Mesendoderm (in vitro differentiated cells): ENCODE data around the gene RAB11FIP3.

ENCODE experiments used
- DNase-seq: peaks from one replicate; pipeline ENCODE4 v3.0.0; 2013
- H2AK5ac ChIP-seq: 2 replicates; pipeline ENCODE4 v1.6.1; 2013; ENCODE audit warnings: low read length, inconsistent platforms
- H2BK120ac ChIP-seq: 2 replicates; pipeline ENCODE4 v1.6.1; 2013; ENCODE audit warnings: low read depth, mild to moderate bottlenecking, low read length, moderate library complexity, mixed read lengths
- H2BK15ac ChIP-seq: replicated peaks from 2 replicates; pipeline ENCODE4 v1.6.1; 2013; ENCODE audit warnings: low read depth, mild to moderate bottlenecking, moderate library complexity
- H2BK5ac ChIP-seq: 2 replicates; pipeline ENCODE4 v1.6.1; 2013; ENCODE audit warnings: low read length, inconsistent platforms
- H3K18ac ChIP-seq: 2 replicates; pipeline ENCODE4 v1.6.1; 2013; ENCODE audit warnings: mild to moderate bottlenecking, low read length, mixed read lengths
- H3K23ac ChIP-seq: one replicate; pipeline ENCODE4 v1.6.1; 2013; ENCODE audit warnings: low read length
- H3K27ac ChIP-seq: 2 replicates; pipeline ENCODE4 v1.5.1; 2013; ENCODE audit warnings: low read depth, mild to moderate bottlenecking, inconsistent platforms, low read length, moderate library complexity
- H3K27me3 ChIP-seq: 2 replicates; pipeline ENCODE4 v1.6.1; 2013; ENCODE audit warnings: low read length, control low read depth, mild to moderate bottlenecking, inconsistent platforms; ENCODE audit not compliant: insufficient read depth, poor library complexity
- H3K36me3 ChIP-seq: 2 replicates; pipeline ENCODE4 v1.6.1; 2013; ENCODE audit warnings: low read length, inconsistent platforms; ENCODE audit not compliant: control insufficient read depth, insufficient read depth
- H3K4ac ChIP-seq: one replicate; pipeline ENCODE4 v1.6.1; 2013; ENCODE audit warnings: low read depth, mild to moderate bottlenecking, low read length, moderate library complexity
- H3K4me1 ChIP-seq: 2 replicates; pipeline ENCODE4 v1.6.1; 2013; ENCODE audit warnings: low read depth, low read length, inconsistent platforms; ENCODE audit not compliant: control insufficient read depth
- H3K4me2 ChIP-seq: 2 replicates; pipeline ENCODE4 v1.6.1; 2013; ENCODE audit warnings: low read length
- H3K4me3 ChIP-seq: 2 replicates; pipeline ENCODE4 v1.5.1; 2013; ENCODE audit warnings: mild to moderate bottlenecking, low read length
- H3K56ac ChIP-seq: one replicate; pipeline ENCODE4 v1.6.1; 2013; ENCODE audit warnings: low read length
- H3K79me1 ChIP-seq: 2 replicates; pipeline ENCODE4 v1.6.1; 2013; ENCODE audit warnings: low read length, inconsistent platforms
- H3K79me2 ChIP-seq: 2 replicates; pipeline ENCODE4 v1.6.1; 2013; ENCODE audit warnings: mild to moderate bottlenecking, low read length; ENCODE audit not compliant: control insufficient read depth, insufficient read depth
- H3K9ac ChIP-seq: 2 replicates; pipeline ENCODE4 v1.6.1; 2013; ENCODE audit warnings: low read length, inconsistent platforms
- H4K5ac ChIP-seq: one replicate; pipeline ENCODE4 v1.6.1; 2013; ENCODE audit warnings: low read length
- H4K8ac ChIP-seq: one replicate; pipeline ENCODE4 v1.6.1; 2013; ENCODE audit warnings: low read depth, mild to moderate bottlenecking, control low read depth, low read length, moderate library complexity
- whole genome bisulfite sequencing: extraction: QIAGEN DNeasy Blood & Tissue Kit; methylation state at CpG from one replicate; pipeline ENCODE4 v1.1.7; 2013; ENCODE audit warnings: low lambda C conversion rate, missing lambda C conversion rate; ENCODE audit not compliant: insufficient coverage; ENCODE audit errors: extremely low coverage; 5-methylcytosine and 5-hydroxymethylcytosine counted together

RAB11FIP3 gene

GRCh38 chr16:391885-392335, 33.5 kb upstream of the RAB11FIP3 start:
- Histone ChIP-seq H2BK5ac (no peak overlapping the region), H2BK120ac (no peak overlapping the region), H2AK5ac (no peak overlapping the region), H2BK15ac (no peak overlapping the region), H4K5ac (no peak overlapping the region), H3K27me3 (no peaks in the 10 kb centered on the region), H3K4ac (no peak overlapping the region), H3K36me3 (no peaks in the 10 kb centered on the region), H3K4me1 (no peaks in the 10 kb centered on the region), H3K18ac (no peak overlapping the region), H3K23ac (no peak overlapping the region), H3K27ac (no peak overlapping the region), H4K8ac (no peak overlapping the region), H3K79me2 (no peaks in the 10 kb centered on the region), H3K4me2 (no peak overlapping the region), H3K4me3 (no peak overlapping the region), H3K56ac (no peak overlapping the region), H3K79me1 (no peaks in the 10 kb centered on the region), H3K9ac (no peak overlapping the region)
- no CpG with 5 or more reads among the region's 7 CpGs for WGBS
- peak; percentile 87 for DNase-seq

GRCh38 chr16:392450-393030, 32.9 kb upstream of the RAB11FIP3 start:
- H3K18ac ChIP-seq: no peak overlapping the region
- H3K4me3 ChIP-seq: no peak overlapping the region
- H4K5ac ChIP-seq: no peak overlapping the region
- no peak overlapping the region for H3K9ac ChIP-seq
- H3K4ac ChIP-seq: no peak overlapping the region
- H2BK120ac ChIP-seq: no peak overlapping the region
- no peaks in the 10 kb centered on the region for H3K79me1 ChIP-seq
- H3K27me3 ChIP-seq: no peaks in the 10 kb centered on the region
- no peak overlapping the region for H3K23ac ChIP-seq
- WGBS: no CpG with 5 or more reads among the region's 7 CpGs
- H2BK5ac ChIP-seq: no peak overlapping the region
- DNase-seq: no peak
- H4K8ac ChIP-seq: no peak overlapping the region
- no peaks in the 10 kb centered on the region for H3K79me2 ChIP-seq
- no peak overlapping the region for H3K27ac ChIP-seq
- no peaks in the 10 kb centered on the region for H3K36me3 ChIP-seq
- no peak overlapping the region for H2BK15ac ChIP-seq
- H3K56ac ChIP-seq: no peak overlapping the region
- no peak overlapping the region for H3K4me2 ChIP-seq
- no peak overlapping the region for H2AK5ac ChIP-seq
- no peaks in the 10 kb centered on the region for H3K4me1 ChIP-seq

DNA sequence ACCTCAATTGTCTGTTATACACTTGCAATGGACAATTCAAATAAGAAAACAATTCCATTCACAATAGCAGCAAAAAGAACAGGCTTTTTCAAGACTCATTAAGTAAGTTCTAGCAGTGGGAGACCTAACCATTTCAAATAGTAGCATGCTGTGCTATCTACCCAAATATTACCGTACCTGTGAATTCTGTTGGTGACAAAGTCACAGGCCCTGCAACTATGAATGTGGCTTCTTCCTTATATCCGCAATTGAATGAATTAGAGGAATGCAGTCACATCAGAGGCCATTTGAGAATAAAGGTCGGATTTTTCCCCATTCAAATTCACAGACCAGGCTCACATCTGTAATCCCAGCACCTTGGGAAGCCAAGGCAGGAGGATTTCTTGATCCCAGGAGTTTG, 29.2 kb upstream of the RAB11FIP3 start:
- Histone ChIP-seq H2BK120ac (no peak overlapping the region), H2BK15ac (no peak overlapping the region), H3K4ac (no peak overlapping the region), H3K4me3 (no peak overlapping the region), H3K56ac (peak overlapping the region; percentile 51), H3K27ac (no peak overlapping the region), H3K79me1 (peaks cover 9% of the 10 kb centered on the region), H3K79me2 (peaks cover 2% of the 10 kb centered on the region), H3K18ac (no peak overlapping the region), H3K36me3 (peaks cover 7% of the 10 kb centered on the region), H4K5ac (no peak overlapping the region), H3K4me1 (no peaks in the 10 kb centered on the region), H3K4me2 (peak overlapping the region; percentile 3), H3K23ac (no peak overlapping the region), H2AK5ac (no peak overlapping the region), H3K27me3 (no peaks in the 10 kb centered on the region), H2BK5ac (no peak overlapping the region), H4K8ac (no peak overlapping the region), H3K9ac (peak overlapping the region; percentile 67)
- no peak for DNase-seq
- no CpG with 5 or more reads among the region's 3 CpGs for WGBS

DNA sequence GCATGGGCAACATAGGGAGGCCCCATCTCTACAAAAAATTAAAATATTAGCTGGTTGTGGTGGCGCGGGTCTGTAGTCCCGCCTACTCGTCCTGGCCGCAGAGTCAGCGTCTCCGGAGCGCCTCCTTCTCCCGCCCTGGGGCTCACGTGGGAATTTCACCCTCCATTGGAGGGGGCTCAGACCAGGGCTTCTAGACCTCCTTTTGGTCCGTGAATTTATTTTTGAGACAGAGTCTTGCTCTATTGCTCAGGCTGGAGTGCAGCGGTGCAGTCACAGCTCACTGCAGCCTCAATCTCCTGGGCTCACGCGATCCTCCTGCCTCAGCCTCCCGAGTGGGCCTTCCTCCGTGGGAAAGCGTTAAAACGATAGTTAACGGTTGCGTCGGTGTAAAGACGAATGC, 28.8 kb upstream of the RAB11FIP3 start:
- no peak overlapping the region for H2BK15ac ChIP-seq
- H3K27me3 ChIP-seq: no peaks in the 10 kb centered on the region
- H3K36me3 ChIP-seq: peaks cover 7% of the 10 kb centered on the region
- no peak overlapping the region for H2AK5ac ChIP-seq
- WGBS: no CpG with 5 or more reads among the region's 22 CpGs
- H3K4me1 ChIP-seq: no peaks in the 10 kb centered on the region
- H4K8ac ChIP-seq: no peak overlapping the region
- peak overlapping the region; percentile 9 for H3K27ac ChIP-seq
- peaks cover 9% of the 10 kb centered on the region for H3K79me1 ChIP-seq
- H4K5ac ChIP-seq: no peak overlapping the region
- H2BK120ac ChIP-seq: no peak overlapping the region
- H3K23ac ChIP-seq: no peak overlapping the region
- H3K56ac ChIP-seq: peak overlapping the region; percentile 92
- no peak overlapping the region for H2BK5ac ChIP-seq
- DNase-seq: peak; percentile 80
- peaks cover 2% of the 10 kb centered on the region for H3K79me2 ChIP-seq
- H3K4ac ChIP-seq: no peak overlapping the region
- peak overlapping the region; percentile 67 for H3K9ac ChIP-seq
- peak overlapping the region; percentile 97 for H3K18ac ChIP-seq
- H3K4me2 ChIP-seq: peak overlapping the region; percentile 52
- H3K4me3 ChIP-seq: peak overlapping the region; percentile 24

DNA sequence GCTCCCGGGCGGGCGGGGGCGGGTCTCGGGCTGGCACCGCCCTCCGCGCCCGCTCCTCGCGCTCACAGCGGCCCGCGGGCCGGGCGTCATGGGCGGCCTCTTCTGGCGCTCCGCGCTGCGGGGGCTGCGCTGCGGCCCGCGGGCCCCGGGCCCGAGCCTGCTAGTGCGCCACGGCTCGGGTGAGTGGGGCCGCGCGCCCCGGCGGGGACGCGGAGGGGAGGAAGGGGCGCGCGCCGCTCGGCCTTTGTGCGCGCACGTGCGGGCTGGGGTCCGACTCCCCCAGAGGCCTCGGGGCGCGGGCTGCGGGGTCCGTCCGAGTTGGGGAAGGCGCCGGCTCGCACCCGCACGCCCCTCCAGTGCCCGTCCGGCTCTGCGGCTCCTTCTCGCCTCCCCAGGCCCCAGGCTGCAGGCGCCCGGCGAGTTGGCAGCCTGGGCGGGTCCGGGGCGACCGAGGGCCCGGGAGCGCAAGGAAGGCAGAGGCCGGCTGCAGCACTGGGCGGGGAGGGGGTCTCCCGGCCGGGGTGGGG, 28.3 kb upstream of the RAB11FIP3 start, which contains the start of gene NME4:
TSS of gene NME4 (plus strand) at position 65 of the 527 bp plus-strand sequence. CDS start at position 89, 24 bp downstream.
- peak within 1 kb of the TSS; percentile 92 for H3K56ac ChIP-seq
- H3K27ac ChIP-seq: peak within 1 kb of the TSS; percentile 85
- no peak within 1 kb of the TSS for H2AK5ac ChIP-seq
- peaks cover 7% of the 10 kb centered on the region for H3K36me3 ChIP-seq
- H3K4me1 ChIP-seq: no peaks in the 10 kb centered on the region
- peak within 1 kb of the TSS; percentile 52 for H3K4me2 ChIP-seq
- peak within 1 kb of the TSS; percentile 95 for H3K9ac ChIP-seq
- peaks cover 2% of the 10 kb centered on the region for H3K79me2 ChIP-seq
- peaks cover 9% of the 10 kb centered on the region for H3K79me1 ChIP-seq
- peak within 1 kb of the TSS; percentile 97 for H3K18ac ChIP-seq
- DNase-seq: peak; percentile 80
- peak within 1 kb of the TSS; percentile 99 for H3K4ac ChIP-seq
- H3K4me3 ChIP-seq: peak within 1 kb of the TSS; percentile 69
- H3K23ac ChIP-seq: peak within 1 kb of the TSS; percentile 89
- H2BK120ac ChIP-seq: peak within 1 kb of the TSS; percentile 24
- no peaks in the 10 kb centered on the region for H3K27me3 ChIP-seq
- H4K5ac ChIP-seq: no peak within 1 kb of the TSS
- no peak within 1 kb of the TSS for H2BK15ac ChIP-seq
- H2BK5ac ChIP-seq: peak within 1 kb of the TSS; percentile 80
- no CpG with 5 or more reads among the region's 75 CpGs for WGBS
- H4K8ac ChIP-seq: no peak within 1 kb of the TSS
